GM13977 (cell line): ENCODE data around the gene SORL1.
"Not testable (repeated sequence)": the region's sequence is repeated elsewhere in the genome, so short reads cannot be mapped to it uniquely, and the experiment has no call there.

Source experiments
- DNase-seq: peaks from one replicate; pipeline ENCODE4 v3.0.0; 2012; ENCODE audit warnings: low spot score
- in situ Hi-C: fragments of 300-500 bp; cut with MboI; formaldehyde crosslinking; loops from one replicate; pipeline ENCODE4 v1.12.0; 2022; ENCODE audit warnings: low sequenced_read_pairs, low pct_unique_long_range_greater_than_20kb, mixed read lengths, inconsistent platforms; ENCODE audit not compliant: unreplicated experiment
- TF ChIP-seq, protein P1 (sequence below): IDR thresholded peaks from 2 replicates; pipeline ENCODE4 v1.5.1; 2012; ENCODE audit warnings: mild to moderate bottlenecking, control low read depth; ENCODE audit not compliant: insufficient read depth; ENCODE audit errors: extremely low read depth, missing control alignments

SORL1 gene

DNA sequence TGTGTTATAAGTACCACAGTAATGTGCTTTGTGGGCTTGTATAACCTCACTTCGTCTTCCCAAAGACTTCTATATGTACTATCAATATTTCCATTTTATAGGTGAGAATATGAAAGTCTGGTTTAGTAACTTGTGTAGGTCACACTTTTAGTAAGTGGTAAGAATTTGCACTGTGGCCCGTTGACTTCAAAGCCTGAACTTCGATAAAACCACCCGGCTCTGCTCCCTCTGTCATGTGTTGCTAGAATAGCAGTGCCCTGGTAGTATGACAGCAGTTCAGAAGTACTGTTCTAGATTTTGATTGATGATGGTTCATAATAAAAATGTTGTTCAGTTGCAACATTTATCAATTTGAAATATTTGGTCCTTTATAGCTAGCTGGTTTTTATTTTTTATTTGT lies 110.9 kb downstream of the SORL1 start:
- TF ChIP-seq, protein P1, sequence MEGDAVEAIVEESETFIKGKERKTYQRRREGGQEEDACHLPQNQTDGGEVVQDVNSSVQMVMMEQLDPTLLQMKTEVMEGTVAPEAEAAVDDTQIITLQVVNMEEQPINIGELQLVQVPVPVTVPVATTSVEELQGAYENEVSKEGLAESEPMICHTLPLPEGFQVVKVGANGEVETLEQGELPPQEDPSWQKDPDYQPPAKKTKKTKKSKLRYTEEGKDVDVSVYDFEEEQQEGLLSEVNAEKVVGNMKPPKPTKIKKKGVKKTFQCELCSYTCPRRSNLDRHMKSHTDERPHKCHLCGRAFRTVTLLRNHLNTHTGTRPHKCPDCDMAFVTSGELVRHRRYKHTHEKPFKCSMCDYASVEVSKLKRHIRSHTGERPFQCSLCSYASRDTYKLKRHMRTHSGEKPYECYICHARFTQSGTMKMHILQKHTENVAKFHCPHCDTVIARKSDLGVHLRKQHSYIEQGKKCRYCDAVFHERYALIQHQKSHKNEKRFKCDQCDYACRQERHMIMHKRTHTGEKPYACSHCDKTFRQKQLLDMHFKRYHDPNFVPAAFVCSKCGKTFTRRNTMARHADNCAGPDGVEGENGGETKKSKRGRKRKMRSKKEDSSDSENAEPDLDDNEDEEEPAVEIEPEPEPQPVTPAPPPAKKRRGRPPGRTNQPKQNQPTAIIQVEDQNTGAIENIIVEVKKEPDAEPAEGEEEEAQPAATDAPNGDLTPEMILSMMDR = no peak
- DNase-seq = no peak
- in situ Hi-C loops = no loop called here

- in situ Hi-C loops = no loop called here
- TF ChIP-seq, protein P1 = no peak
- DNase-seq = no peak
These were observed 112.0 kb downstream of the SORL1 start for GRCh38 chr11:121563900-121564822.

DNA sequence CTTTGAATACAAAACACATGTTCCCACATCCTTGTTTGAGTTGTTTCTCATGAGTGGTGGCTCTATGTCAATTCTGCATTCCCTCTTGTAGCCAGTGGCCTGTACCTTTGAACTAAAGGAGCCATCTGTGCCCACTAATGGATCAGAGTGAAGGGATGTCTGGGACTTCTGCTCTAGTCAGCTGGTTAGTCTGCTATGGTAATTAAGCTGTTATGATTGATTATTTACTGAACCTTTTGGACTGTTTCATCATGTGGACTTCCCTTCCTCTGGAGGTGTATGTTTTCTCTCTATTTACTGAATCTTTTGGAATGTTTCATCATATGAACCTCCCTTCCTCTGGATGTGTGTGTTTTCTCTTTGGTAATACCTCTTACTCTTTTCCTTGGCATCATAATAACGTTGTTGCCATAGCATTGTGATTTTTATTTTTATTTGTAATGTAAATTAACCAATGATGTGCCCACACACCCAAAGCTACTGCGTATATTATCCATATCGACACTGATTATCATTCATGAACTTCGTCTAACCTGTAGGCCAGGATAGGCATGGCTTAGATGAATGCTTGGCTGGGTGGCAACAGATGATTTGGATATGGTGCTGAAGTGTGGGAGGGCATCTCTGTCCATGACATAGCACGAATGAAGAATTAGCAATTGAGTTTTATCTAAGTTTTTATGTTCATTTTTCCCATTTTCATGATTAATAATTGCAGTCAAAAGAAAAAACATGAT lies 113.0 kb downstream of the SORL1 start:
- in situ Hi-C loops = no loop called here
- DNase-seq = no peak
- TF ChIP-seq, protein P1 = no peak

DNA sequence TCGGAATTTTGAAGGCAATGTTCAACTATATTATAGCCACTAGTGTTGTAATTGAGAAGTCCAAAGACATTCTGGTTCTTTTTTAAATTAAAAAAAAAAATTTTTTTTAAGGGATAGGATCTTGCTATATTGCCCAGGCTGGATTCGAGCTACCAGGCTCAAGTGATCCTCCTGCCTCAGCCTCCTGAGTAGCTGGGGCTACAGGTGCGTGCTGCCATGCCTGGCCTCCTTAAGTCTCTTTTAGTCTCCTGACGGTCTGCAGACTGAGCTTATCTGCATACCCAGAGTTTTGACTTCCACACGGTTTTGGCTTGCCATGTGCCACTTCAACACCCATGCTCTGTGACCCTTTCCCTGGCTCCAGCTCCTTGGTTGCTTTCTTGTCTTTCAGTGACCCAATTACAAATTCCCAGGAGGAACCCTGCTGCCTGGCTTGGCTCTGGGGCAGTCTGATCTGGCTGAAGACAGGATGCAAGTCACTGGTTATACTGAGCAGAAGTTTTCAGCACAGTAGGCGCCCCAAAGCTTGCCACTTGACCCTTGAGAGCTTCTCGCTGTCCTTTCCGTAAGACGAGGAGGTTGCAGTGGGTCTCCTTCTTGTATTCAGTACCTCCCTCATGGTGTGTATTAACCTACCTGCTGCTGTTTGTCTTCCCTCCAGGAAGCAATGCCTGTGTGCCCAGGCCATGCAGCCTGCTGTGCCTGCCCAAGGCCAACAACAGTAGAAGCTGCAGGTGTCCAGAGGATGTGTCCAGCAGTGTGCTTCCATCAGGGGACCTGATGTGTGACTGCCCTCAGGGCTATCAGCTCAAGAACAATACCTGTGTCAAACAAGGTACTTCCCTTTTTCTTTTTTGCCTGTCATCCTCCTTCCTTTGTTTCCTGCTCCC lies 114.4 kb downstream of the SORL1 start:
- in situ Hi-C loops = no loop called here
- DNase-seq = no peak
- TF ChIP-seq, protein P1 = no peak

GRCh38 chr11:121567995-121568394 lies 115.9 kb downstream of the SORL1 start:
- in situ Hi-C loops = no loop called here
- TF ChIP-seq, protein P1 = no peak

GRCh38 chr11:121569332-121570299 lies 117.5 kb downstream of the SORL1 start:
- in situ Hi-C loops = not testable (repeated sequence)
- peak; percentile 60 for DNase-seq

More at GRCh38 chr11:121567995-121568394, 115.9 kb downstream of the SORL1 start:
- no peak for DNase-seq
